Measurements from ENCODE around the gene CKS1B. TPM values are rescaled to one million over a fixed set of nuclear protein-coding genes. Genes with fewer than 3 reads are reported as not detected.

Gene CKS1B
- polyA plus RNA-seq, 1 experiment: 111 TPM

GRCh38 chr1:155003766-155004351 is 29.4 kb downstream of the CKS1B start:
- Histone ChIP-seq H3K27me3 (ENCODE audit: control insufficient read depth, insufficient read depth, low read length) (no peaks in the 10 kb centered on the region), H3K4me3 (ENCODE audit: low read depth, low read length) (peak overlapping the region; percentile 94), H3K36me3 (ENCODE audit: control insufficient read depth, insufficient read depth, low read length) (peaks cover 2% of the 10 kb centered on the region)
- no peak for TF ChIP-seq CTCF (IDR thresholded peaks at IDR 0.05; ENCODE audit: insufficient read depth, low read depth, low read length)
- POLR2A ChIA-PET: no interaction called here
- CTCF ChIA-PET: interaction anchor here (1.2 to 8.3 kb wide), 3 partner anchors 13 to 46 kb away, joined by 3 to 74 read pairs (median 4); no protein-coding TSS in a partner anchor
- DNase-seq (ENCODE audit: low read depth): no peak

GRCh38 chr1:155004352-155005075 is 30.0 kb downstream of the CKS1B start:
- DNase-seq (ENCODE audit: low read depth): no peak
- ChIA-PET CTCF (interaction anchor here (1.4 to 8.3 kb wide), 3 partner anchors 13 to 81 kb away, joined by 4 to 74 read pairs (median 4); no protein-coding TSS in a partner anchor), POLR2A (no interaction called here)
- Histone ChIP-seq H3K27me3 (ENCODE audit: control insufficient read depth, insufficient read depth, low read length) (no peaks in the 10 kb centered on the region), H3K4me3 (ENCODE audit: low read depth, low read length) (peak overlapping the region; percentile 94), H3K36me3 (ENCODE audit: control insufficient read depth, insufficient read depth, low read length) (peaks cover 2% of the 10 kb centered on the region)
- no peak for TF ChIP-seq CTCF (IDR thresholded peaks at IDR 0.05; ENCODE audit: insufficient read depth, low read depth, low read length)

- ChIA-PET CTCF (interaction anchor here (1.4 to 8.3 kb wide), 2 partner anchors 12 to 80 kb away, joined by 4 to 74 read pairs; no protein-coding TSS in a partner anchor), POLR2A (no interaction called here)
- DNase-seq (ENCODE audit: low read depth): no peak
- no peaks in the 10 kb centered on the region for H3K27me3 ChIP-seq (ENCODE audit: control insufficient read depth, insufficient read depth, low read length)
- TF ChIP-seq CTCF (IDR thresholded peaks at IDR 0.05; ENCODE audit: insufficient read depth, low read depth, low read length): no peak
- H3K36me3 ChIP-seq (ENCODE audit: control insufficient read depth, insufficient read depth, low read length): peaks cover 2% of the 10 kb centered on the region
- no peak overlapping the region for H3K4me3 ChIP-seq (ENCODE audit: low read depth, low read length)
Observed at GRCh38 chr1:155005076-155006011, 30.9 kb downstream of the CKS1B start.

- ChIA-PET CTCF (interaction anchor here (1.2 to 8.3 kb wide), 3 partner anchors 11 to 168 kb away, joined by 3 to 74 read pairs (median 4); partner anchors contain the start of gene ADAM15), POLR2A (no interaction called here)
Observed at GRCh38 chr1:155006601-155007101, 32.2 kb downstream of the CKS1B start.

More at GRCh38 chr1:155006601-155007101, 32.2 kb downstream of the CKS1B start:
- no peak for DNase-seq (ENCODE audit: low read depth)
- H3K4me3 ChIP-seq (ENCODE audit: low read depth, low read length): no peak overlapping the region
- no peak for TF ChIP-seq CTCF (IDR thresholded peaks at IDR 0.05; ENCODE audit: insufficient read depth, low read depth, low read length)
- no peaks in the 10 kb centered on the region for H3K27me3 ChIP-seq (ENCODE audit: control insufficient read depth, insufficient read depth, low read length)
- H3K36me3 ChIP-seq (ENCODE audit: control insufficient read depth, insufficient read depth, low read length): peaks cover 4% of the 10 kb centered on the region
